Natural killer cell (primary cell): Measurements from ENCODE around the gene ZNF750. TPM values are rescaled to one million over a fixed set of nuclear protein-coding genes. Genes with fewer than 3 reads are reported as not detected.

Experiments
- ATAC-seq, 3 donors: fragments of 150-1000 bp in 2 of 3; fragments of 200-7000 bp in 1 of 3; cut with Tn5 transposase; 1 replicate in 1 of 3; 2 replicates in 2 of 3; pipeline ENCODE4 v1.10.0; 2021; ENCODE audit warnings: mild to moderate bottlenecking in 2 of 3, moderate library complexity in 2 of 3
- DNase-seq, 2 donors: peaks; one replicate each; pipeline versions ENCODE4 v3.0.0 to v3.0.0-alpha.2; 2013 to 2021; ENCODE audit warnings: mixed read lengths in 1 of 2
- H3K27ac ChIP-seq: one replicate; pipeline ENCODE4 v1.5.1; 2013; ENCODE audit warnings: mild to moderate bottlenecking, low read length
- H3K27me3 ChIP-seq: one replicate; pipeline ENCODE4 v1.6.1; 2013; ENCODE audit warnings: low read length; ENCODE audit not compliant: control insufficient read depth, insufficient read depth
- H3K36me3 ChIP-seq: one replicate; pipeline ENCODE4 v1.6.1; 2013; ENCODE audit warnings: low read length; ENCODE audit not compliant: control insufficient read depth, insufficient read depth
- H3K4me1 ChIP-seq: one replicate; pipeline ENCODE4 v1.6.1; 2013; ENCODE audit warnings: low read length; ENCODE audit not compliant: control insufficient read depth, insufficient read depth
- H3K4me3 ChIP-seq: one replicate; pipeline ENCODE4 v1.5.1; 2013; ENCODE audit warnings: low read length
- H3K9me3 ChIP-seq: one replicate; pipeline ENCODE4 v1.6.1; 2013; ENCODE audit warnings: low read length; ENCODE audit not compliant: control insufficient read depth, insufficient read depth
- H3K27ac Mint-ChIP-seq, 2 donors: one replicate each; pipeline ENCODE4 v1.8.0; 2022; ENCODE audit warnings: mild to moderate bottlenecking in 2 of 2, mixed read lengths in 2 of 2, moderate library complexity in 1 of 2
- H3K27me3 Mint-ChIP-seq, 2 donors: one replicate each; pipeline ENCODE4 v1.8.0; 2022; ENCODE audit warnings: low read depth in 2 of 2, mixed read lengths in 2 of 2
- H3K36me3 Mint-ChIP-seq: one replicate; pipeline ENCODE4 v1.8.0; 2022; ENCODE audit warnings: mixed read lengths
- H3K4me1 Mint-ChIP-seq, 2 donors: one replicate each; pipeline ENCODE4 v1.8.0; 2022; ENCODE audit warnings: mixed read lengths in 2 of 2
- H3K4me3 Mint-ChIP-seq: one replicate; pipeline ENCODE4 v1.8.0; 2022; ENCODE audit warnings: mild to moderate bottlenecking, moderate library complexity, mixed read lengths
- H3K9me3 Mint-ChIP-seq, 2 donors: one replicate each; pipeline ENCODE4 v1.8.0; 2022; ENCODE audit warnings: mixed read lengths in 2 of 2
- CTCF ChIP-seq: fragments of 200-600 bp; IDR thresholded peaks from one replicate; pipeline ENCODE4 v1.8.0; 2022; ENCODE audit warnings: antibody characterized with exemption
- WGBS: methylation state at CpG from one replicate; pipeline ENCODE4 v1.1.7; 2013; ENCODE audit warnings: missing lambda C conversion rate; ENCODE audit not compliant: insufficient coverage; 5-methylcytosine and 5-hydroxymethylcytosine counted together
- intact Hi-C: fragments of 100-400 bp; cut with micrococcal nuclease; formaldehyde crosslinking; loops from one replicate; pipeline ENCODE4 v1.14.2; 2022
- total RNA-seq, 4 donors: library from RNA; stranded (reverse); fragments of 120-200 nt in 1 of 4; gene quantifications; one replicate each; pipeline versions ENCODE4 v1.2.3 to v1.2.4, GENCODE V29; 2013 to 2022

Gene ZNF750
- total RNA-seq, 3 donors from 2014 or later (not counting 1 experiment from before 2014, with no cell fraction given), result not detected

- Histone ChIP-seq H3K4me1 (peaks cover 60% of the 10 kb centered on the region), H3K27me3 (no peaks in the 10 kb centered on the region), H3K36me3 (peaks cover 4% of the 10 kb centered on the region), H3K9me3 (no peaks in the 10 kb centered on the region), H3K4me3 (no peak overlapping the region), H3K27ac (no peak overlapping the region)
- 92% methylated on average over 11 of the region's 11 CpGs for WGBS
- intact Hi-C loops, result loop anchor here (10.0 kb wide), 1 partner anchor 188 kb away; no protein-coding TSS in a partner anchor
- H3K4me1 Mint-ChIP-seq, result peaks cover 38 to 54% of the 10 kb centered on the region in 2 donors
- H3K27me3 Mint-ChIP-seq, result no peaks in the 10 kb centered on the region
- H3K9me3 Mint-ChIP-seq, result no peaks in the 10 kb centered on the region
- no peaks in the 10 kb centered on the region for H3K36me3 Mint-ChIP-seq
- no peak overlapping the region for H3K27ac Mint-ChIP-seq
- DNase-seq (no peak), ATAC-seq (no peak)
- no peak for TF ChIP-seq CTCF
- H3K4me3 Mint-ChIP-seq, result no peak overlapping the region
Measured at GRCh38 chr17:82866590-82867191, 26.9 kb upstream of the ZNF750 start.

- peaks cover 66% of the 10 kb centered on the region for H3K4me1 ChIP-seq
- DNase-seq (no peak), ATAC-seq (no peak)
- H3K27ac Mint-ChIP-seq, result peak overlapping the region; percentile 61 to 96
- no peaks in the 10 kb centered on the region for H3K9me3 ChIP-seq
- H3K4me1 Mint-ChIP-seq, result peaks cover 45 to 54% of the 10 kb centered on the region in 2 donors
- H3K4me3 ChIP-seq, result no peak overlapping the region
- no peaks in the 10 kb centered on the region for H3K27me3 Mint-ChIP-seq
- 78% methylated on average over 9 of the region's 9 CpGs for WGBS
- H3K4me3 Mint-ChIP-seq, result peak overlapping the region; percentile 21
- no peaks in the 10 kb centered on the region for H3K9me3 Mint-ChIP-seq
- TF ChIP-seq CTCF, result no peak
- H3K36me3 ChIP-seq, result peaks cover 4% of the 10 kb centered on the region
- H3K36me3 Mint-ChIP-seq, result no peaks in the 10 kb centered on the region
- intact Hi-C loops, result loop anchor here (10.0 kb wide), 1 partner anchor 189 kb away; no protein-coding TSS in a partner anchor
- H3K27ac ChIP-seq, result no peak overlapping the region
- H3K27me3 ChIP-seq, result no peaks in the 10 kb centered on the region
Measured at GRCh38 chr17:82865774-82866395, 26.1 kb upstream of the ZNF750 start.

GRCh38 chr17:82865274-82865673, 25.5 kb upstream of the ZNF750 start:
- TF ChIP-seq CTCF, result no peak
- peak overlapping the region; percentile 21 for H3K4me3 Mint-ChIP-seq
- no peaks in the 10 kb centered on the region for H3K36me3 Mint-ChIP-seq
- no peaks in the 10 kb centered on the region for H3K9me3 Mint-ChIP-seq
- H3K27ac Mint-ChIP-seq, result peak overlapping the region; percentile 61 to 96
- H3K9me3 ChIP-seq, result no peaks in the 10 kb centered on the region
- peaks cover 2% of the 10 kb centered on the region for H3K36me3 ChIP-seq
- no peaks in the 10 kb centered on the region for H3K27me3 Mint-ChIP-seq
- 82% methylated on average over 23 of the region's 23 CpGs for WGBS
- ATAC-seq (no peak), DNase-seq (no peak)
- peaks cover 48 to 56% of the 10 kb centered on the region in 2 donors for H3K4me1 Mint-ChIP-seq
- intact Hi-C loops, result loop anchor here (10.0 kb wide), 1 partner anchor 190 kb away; no protein-coding TSS in a partner anchor
- H3K27me3 ChIP-seq, result no peaks in the 10 kb centered on the region
- no peak overlapping the region for H3K4me3 ChIP-seq
- peak overlapping the region; percentile 75 for H3K27ac ChIP-seq
- peaks cover 67% of the 10 kb centered on the region for H3K4me1 ChIP-seq
